ENCODE data around the gene ROMO1. TPM values are rescaled to one million over a fixed set of nuclear protein-coding genes. Genes with fewer than 3 reads are reported as not detected.

Gene ROMO1
- total and polyA plus RNA-seq, 2 of the 8 experiments (the other 6 are each of a cell fraction or from before 2014, with no cell fraction given): 164 to 702 TPM

GRCh38 chr20:35726842-35727711 is 27.9 kb downstream of the ROMO1 start (continued):
- TF ChIP-seq BACH1 (IDR thresholded peaks at IDR 0.05; ENCODE audit: low read length) (no peak), POLR2A (IDR thresholded peaks at IDR 0.05; ENCODE audit: control extremely low read depth in 1 of 2, low read depth in 2 of 2, low read length in 2 of 2) (peak in 1 of 2 experiments; percentile 7; a peak in 1 of 3 replicates), TCF12 (IDR thresholded peaks at IDR 0.05; ENCODE audit: low read depth, low read length) (no peak), CHD1 (IDR thresholded peaks at IDR 0.05; ENCODE audit: low read depth, low read length) (no peak), KDM5A (IDR thresholded peaks at IDR 0.05; ENCODE audit: low read length) (no peak), NANOG (IDR thresholded peaks at IDR 0.05; ENCODE audit: insufficient read depth, low read depth, low read length, poor library complexity, severe bottlenecking) (no peak), TAF7 (optimal IDR thresholded peaks at IDR 0.05; ENCODE audit: borderline replicate concordance, low read depth, low read length) (no peak), JUND (IDR thresholded peaks at IDR 0.05; ENCODE audit: low read length) (no peak), CBX5 (IDR thresholded peaks at IDR 0.05; ENCODE audit: low read depth, low read length) (no peak), RNF2 (IDR thresholded peaks at IDR 0.05; ENCODE audit: borderline replicate concordance, low read depth, low read length, missing control alignments, poor library complexity, severe bottlenecking) (no peak), TAF1 (IDR thresholded peaks at IDR 0.05; ENCODE audit: low read depth, low read length) (no peak)
